Measurements from ENCODE around the gene OPCML.

DNA sequence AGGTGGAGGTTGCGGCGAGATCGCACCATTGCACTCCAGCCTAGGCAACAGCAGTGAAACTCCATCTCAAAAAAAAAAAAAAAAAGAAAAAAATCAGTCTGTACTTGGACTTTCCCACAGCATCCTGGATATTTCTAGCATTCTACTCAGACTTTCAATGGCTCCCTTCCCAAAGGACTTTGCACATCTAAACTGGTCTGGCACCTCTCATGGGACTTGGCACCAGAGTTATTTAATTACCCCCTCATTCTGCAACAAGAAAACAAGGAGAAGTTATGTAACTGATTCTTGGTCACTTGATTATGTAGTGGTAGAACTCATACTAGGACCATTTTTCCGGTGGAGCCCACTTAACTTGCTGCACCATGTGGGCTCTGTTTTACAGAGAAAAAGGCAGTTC is 519.5 kb downstream of the OPCML start:
- TF ChIP-seq, protein P1, sequence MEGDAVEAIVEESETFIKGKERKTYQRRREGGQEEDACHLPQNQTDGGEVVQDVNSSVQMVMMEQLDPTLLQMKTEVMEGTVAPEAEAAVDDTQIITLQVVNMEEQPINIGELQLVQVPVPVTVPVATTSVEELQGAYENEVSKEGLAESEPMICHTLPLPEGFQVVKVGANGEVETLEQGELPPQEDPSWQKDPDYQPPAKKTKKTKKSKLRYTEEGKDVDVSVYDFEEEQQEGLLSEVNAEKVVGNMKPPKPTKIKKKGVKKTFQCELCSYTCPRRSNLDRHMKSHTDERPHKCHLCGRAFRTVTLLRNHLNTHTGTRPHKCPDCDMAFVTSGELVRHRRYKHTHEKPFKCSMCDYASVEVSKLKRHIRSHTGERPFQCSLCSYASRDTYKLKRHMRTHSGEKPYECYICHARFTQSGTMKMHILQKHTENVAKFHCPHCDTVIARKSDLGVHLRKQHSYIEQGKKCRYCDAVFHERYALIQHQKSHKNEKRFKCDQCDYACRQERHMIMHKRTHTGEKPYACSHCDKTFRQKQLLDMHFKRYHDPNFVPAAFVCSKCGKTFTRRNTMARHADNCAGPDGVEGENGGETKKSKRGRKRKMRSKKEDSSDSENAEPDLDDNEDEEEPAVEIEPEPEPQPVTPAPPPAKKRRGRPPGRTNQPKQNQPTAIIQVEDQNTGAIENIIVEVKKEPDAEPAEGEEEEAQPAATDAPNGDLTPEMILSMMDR (conservative IDR thresholded peaks at IDR 0.05; ENCODE audit: low read depth, low read length): no peak
- no peak for TF ChIP-seq EZH2 (IDR thresholded peaks at IDR 0.05; ENCODE audit: borderline replicate concordance, low read depth, low read length, poor library complexity, severe bottlenecking)

Measured in A673 (cell line).